HG03064 (cell line): Measurements from ENCODE around the gene HELT.
"Not testable (repeated sequence)": the region's sequence is repeated elsewhere in the genome, so short reads cannot be mapped to it uniquely, and the experiment has no call there.

Experiments used
- ATAC-seq: cut with Tn5 transposase; IDR thresholded peaks from one replicate; pipeline ENCODE4 v1.9.1; 2021; ENCODE audit warnings: low read depth; ENCODE audit not compliant: unreplicated experiment

Gene HELT, protein sequence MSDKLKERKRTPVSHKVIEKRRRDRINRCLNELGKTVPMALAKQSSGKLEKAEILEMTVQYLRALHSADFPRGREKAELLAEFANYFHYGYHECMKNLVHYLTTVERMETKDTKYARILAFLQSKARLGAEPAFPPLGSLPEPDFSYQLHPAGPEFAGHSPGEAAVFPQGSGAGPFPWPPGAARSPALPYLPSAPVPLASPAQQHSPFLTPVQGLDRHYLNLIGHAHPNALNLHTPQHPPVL

DNA sequence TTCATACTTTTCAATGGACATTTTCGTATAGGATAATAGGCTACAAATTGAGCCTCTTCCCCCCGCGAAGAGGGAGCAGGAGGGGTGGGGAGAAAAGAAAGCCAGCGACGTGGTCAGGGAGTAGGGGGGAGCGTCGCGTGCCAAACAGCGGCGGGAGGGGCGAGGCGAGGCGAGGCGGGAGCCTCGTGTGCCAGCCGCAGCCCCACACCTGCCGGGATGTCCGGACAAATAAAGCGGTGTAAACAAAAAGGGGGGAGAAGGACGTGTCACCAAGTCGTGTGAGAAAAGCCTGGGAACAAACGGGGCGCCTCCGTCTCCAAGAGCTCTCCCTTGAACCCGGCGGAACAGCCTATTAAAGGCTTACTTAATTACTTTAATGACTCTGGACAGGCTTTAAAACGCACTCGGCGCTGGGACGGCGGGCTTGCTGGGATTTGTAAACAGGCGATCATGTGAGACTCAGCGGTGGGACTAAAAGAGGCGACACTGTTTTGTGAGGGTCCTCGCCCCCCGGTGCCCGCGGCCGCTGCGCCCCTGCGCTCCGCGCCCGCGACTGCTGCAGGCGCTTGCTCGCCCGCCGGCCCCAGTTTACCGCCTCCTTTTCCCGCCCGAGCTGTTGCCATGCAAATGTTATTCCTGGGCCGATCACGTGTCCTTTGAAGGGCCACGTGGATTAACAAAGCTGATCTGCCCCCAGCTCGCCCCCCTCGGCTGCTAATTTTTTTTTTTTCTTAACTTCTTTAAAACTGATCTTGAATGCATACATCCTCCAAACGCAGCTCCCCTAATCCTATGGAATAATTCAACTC is at the start of gene HELT:
Gene HELT (plus strand): TSS at position 527 of the 809 bp plus-strand sequence. CDS start 439 bp downstream, outside the sequence.
- ATAC-seq: no peak

DNA sequence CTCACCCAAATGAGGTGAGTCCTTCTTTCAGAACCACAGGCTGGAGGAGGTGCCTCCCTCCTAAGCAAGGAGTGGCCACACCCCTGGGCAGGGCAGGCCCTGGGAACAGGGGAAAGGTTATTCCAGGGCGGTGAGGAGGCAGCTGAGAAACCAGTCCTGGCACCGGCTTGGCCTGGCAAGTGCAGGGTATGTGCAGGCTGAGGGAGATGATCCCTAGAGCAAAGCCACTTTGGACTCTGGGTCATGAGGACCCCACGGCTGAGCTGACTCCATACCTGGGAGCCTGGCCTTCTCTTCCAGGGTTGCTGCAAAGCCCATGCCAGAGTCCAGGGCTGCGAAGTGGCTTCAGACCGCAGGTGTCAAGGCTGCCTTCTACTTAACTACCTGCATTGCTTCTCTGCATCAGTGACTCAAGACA is 49.5 kb upstream of the HELT start:
- no peak for ATAC-seq

DNA sequence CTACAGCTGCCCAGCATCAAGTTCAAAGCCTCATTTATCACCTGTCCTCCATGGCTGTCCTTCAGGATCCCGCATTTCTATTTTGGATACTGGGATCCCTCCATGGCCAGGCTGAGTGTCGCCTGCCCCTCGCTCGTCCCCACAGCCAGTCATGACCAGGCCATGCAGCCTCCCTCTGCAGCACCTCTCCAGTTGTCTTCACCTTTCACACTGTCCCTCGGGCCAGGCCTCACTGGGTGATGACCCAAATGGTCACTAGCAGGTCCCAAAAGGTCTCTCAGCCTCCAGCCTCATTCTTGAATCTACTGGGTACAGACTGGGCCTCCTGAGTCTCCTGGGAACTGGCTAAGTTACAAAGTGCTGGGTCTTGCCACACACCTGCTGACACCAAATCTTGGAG is 48.7 kb upstream of the HELT start:
- no peak for ATAC-seq

DNA sequence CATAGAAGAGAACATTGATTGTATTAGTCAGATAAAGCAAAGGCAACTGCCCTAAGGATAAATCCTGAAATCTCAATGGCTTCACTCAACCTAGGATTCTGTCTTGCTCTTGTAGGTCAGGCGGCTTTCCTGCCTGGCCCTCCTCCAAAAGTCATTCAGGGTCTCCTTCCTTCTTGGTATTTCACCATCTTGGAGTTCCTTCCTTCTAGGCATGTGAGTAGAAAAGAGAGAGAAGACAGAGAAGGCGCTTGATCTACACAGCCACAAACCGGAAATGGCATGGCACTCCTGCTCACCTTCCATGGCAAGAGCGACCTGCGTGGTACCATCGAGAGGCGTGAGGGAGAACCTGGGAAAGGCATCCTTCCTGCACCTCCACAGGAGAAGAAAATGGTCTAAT is 45.3 kb upstream of the HELT start:
- no peak for ATAC-seq

DNA sequence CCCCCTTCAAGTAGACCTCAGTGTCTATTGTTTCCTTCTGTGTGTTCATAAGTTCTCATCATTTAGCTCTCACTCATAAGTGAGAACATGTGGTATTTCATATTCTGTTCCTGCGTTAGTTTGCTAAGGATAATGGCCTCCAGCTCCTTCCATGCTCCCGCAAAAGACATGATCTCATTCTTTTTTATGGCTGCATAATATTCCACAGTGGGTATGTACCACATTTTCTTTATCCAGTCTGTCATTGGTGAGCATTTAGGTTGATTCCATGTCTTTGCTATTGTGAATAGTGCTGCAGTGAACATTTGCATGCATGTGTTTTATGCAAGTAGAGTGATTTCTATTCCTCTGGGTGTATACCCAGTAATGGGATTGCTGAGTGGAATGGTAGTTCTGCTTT is 41.9 kb upstream of the HELT start:
- not testable (repeated sequence) for ATAC-seq

DNA sequence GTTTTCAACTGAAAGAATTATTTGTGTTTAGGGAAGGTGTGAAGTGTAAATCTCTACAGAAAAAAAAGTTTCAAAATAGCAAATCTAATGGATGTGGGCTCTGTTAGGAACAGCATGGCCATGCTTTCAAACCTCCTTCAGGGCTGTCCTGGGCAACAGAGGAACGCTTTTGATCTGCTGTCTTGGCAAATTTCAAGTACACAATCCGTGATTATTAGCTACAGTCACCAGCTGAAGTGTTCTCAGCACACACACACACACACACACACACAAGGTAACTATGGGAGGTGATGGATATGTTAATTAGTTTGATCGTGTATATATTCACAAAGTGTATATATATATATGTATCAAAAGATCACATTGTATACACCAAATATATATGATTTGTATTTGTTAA is 40.5 kb upstream of the HELT start:
- no peak for ATAC-seq

DNA sequence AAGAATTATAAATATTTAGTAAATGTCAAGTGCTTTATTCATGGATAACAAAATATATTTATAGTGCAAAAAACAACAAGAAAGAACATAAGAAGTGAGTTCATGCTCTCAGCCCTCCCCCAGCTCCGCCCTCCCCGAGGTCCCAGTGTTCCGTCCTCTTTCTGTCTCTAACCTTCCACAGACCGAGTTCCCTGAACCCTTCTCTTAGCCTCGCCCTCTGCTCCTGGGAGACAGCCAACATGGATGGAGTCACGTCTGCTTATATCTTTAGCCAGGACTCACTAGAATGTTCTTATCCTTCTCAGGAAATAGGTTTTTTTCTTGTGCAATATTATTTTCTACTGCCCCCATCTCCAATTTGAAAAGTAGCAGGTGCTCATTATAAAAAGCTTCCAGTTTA is 40.1 kb upstream of the HELT start:
- no peak for ATAC-seq

DNA sequence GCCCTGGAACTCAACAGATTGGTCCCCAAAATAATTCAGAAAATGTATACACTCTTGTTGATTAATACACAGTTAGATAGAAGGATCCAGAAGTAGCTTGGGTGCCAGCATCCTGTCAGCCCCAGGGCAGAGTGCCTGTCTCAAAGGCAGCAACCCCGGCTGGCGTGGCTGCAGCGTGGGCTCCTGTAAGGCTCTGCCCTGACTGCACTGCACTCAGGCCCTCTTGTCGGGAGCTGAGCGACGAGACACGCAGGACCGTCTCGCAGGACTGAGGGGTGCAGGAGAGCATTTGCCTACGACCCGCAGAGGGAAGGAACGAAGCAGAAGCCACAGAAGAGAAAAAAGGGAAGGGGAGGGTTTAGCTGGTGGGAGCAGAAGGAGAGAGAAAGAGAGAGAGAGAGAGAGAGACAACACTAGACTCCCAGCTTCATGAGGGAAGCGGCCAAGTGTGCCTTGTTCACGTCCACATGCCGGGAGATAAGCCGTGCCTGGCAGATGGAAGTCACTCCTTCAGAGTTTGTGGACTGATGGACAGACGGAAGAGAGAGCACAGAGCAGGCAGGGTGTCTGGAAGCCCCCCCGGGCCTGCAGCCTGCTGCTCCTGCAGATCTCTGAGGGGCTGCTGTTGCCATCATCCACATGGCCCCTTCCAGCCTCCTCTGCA is 38.7 kb upstream of the HELT start:
- no peak for ATAC-seq

DNA sequence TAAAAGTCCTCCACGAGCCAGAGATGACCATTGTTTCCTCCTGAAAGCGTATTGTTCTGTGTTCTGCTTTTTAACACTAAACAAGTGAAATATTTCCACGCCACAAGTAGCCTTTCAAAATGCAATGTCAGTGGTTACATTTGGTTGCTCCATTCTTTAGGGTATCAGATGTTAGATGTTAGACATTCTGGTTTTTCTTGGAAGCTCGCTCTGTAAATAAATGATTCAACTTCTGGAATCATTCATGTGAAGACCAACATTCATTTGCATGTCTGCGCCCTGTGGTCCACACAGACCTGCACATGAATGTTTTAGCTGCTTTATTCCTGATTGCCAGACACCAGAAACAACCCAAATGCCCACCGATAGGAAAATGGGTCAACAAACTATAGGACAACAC is 38.0 kb upstream of the HELT start:
- no peak for ATAC-seq

DNA sequence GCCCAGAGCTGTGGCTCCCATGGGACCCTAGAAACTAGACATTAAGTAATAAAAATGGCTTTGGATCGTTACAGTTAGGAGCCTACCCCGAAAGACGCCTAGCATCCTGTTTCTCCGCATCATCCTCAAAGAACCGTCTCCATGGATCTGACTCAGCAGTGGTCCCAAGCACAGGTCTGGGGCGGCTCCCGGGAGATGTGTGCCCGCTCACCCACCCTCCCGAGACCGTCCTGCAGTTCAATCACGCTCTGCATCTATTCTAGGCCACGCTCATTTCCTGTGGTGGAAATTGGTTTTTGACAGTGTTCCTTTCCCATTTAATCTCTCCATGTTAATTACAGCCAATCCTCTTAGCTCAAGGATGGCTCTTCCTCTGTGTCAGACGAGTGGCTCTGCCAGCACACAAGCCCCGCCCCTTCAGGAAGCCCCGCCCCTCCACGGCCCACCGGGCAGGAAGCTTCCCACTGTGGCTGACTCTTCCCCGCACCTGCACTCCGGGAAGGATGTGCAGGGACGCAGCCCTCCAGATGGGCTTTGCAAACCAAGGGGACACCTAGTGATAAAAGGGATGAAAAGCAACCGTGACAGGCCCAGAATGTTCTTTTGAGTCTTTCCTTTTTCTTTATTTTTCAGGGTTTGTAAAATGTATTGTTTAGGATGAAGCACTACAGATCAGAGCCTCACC is 34.5 kb upstream of the HELT start:
- ATAC-seq: peak; percentile 75

DNA sequence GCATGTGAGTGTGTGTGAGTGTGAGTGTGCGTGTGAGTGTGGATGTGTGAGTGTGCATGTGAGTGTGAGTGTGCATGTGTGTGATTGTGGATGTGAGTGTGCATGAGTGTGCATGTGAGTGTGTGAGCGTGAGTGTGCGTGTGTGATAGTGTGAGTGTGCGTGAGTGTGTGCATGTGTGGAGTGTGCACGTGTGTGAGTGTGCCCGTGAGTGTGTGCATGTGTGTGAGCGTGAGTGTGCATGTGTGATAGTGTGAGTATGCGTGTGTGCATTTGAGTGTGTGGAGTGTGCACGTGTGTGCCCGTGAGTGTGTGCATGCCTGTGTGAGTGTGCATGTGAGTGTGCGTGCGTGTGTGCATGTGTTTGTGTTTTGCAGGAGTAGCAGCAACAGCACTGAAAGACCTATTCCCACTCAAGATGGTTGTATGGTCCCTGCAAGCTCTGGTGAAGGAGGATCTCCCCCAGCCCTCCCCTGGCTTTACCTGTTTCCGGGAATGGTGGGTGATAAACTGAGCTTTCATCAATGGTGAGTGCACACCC is 30.7 kb upstream of the HELT start:
- no peak for ATAC-seq

DNA sequence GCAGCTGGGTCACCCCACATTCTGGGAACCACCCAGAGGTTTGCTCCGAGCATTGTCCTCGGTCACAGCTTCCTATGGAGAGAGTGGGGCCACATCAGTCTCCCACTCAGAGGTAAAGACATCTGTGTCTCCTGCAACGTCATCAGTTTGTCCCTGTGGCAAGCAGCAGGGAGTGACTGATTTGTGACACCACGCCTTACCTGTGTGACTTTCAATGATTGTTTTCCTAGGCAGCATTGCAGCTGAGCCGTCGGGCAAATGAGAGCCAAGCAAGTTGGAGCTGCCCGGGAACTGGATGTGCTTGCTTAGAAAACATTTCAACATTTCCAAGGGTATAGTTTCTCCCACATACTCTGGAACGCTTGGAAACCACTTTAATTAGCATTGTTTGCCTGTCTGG is 29.7 kb upstream of the HELT start:
- no peak for ATAC-seq

DNA sequence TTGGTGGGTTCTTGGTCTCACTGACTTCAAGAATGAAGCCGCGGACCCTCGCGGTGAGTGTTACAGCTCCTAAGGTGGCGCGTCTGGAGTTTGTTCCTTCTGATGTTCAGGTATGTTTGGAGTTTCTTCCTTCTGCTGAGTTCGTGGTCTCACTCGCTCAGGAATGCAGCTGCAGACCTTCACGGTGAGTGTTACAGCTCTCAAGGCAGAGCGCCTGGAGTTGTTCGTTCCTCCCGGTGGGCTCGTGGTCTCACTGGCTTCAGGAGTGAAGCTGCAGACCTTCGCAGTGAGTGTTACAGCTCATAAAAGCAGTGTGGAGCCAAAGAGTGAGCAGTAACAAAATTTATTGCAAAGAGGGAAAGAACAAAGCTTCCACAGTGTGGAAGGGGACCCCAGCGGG is 29.0 kb upstream of the HELT start:
- ATAC-seq: not testable (repeated sequence)

DNA sequence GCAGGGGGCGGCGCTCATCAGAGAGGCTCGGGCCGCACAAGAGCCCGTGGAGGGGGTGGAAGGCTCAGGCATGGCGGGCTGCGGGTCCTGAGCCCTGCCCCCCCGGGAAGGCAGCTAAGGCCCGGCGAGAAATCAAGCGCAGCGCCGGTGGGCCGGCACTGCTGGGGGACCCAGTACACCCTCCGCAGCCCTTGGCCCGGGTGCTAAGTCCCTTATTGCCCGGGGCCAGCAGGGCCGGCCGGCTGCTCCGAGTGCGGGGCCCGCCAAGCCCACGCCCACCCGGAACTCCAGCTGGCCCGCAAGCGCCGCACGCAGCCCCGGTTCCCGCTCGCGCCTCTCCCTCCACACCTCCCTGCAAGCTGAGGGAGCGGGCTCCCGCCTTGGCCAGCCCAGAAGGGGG is 28.2 kb upstream of the HELT start:
- not testable (repeated sequence) for ATAC-seq

DNA sequence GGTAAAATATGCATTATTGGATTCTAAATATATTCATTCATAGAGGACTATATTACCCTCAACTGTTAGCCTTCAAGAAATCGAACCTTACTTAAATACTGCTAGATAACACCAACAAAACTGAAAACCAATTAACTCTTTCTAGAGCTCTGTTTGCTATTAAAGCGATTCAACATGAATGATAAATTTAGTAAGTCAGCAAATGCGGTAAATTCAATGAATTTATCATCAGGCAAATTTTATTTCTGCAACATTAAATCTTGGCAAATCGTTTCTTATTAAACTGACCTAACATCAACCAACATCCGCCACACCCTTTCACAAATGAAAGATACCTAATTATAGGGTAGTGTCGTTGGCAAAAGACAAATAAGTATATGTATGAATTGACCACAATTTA is 26.4 kb upstream of the HELT start:
- no peak for ATAC-seq

DNA sequence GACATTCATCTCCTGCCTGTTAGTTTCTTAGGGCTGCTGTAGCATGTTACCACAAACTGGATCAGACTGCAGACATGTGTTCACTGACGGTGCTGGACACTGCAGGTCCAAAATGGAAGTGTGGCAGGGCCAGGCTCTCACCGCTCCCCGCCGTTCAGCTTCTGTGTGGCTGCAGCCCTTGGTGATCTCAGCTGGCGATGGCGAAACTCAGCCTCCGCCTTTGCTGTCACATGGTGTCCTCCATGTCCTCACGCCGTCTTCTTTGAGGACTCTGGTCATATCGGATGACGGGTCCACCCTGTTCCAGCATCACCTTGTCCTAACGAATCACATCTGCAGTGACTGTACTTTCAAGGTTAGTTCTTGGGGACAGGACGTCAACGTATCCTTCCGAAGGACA is 25.9 kb upstream of the HELT start:
- ATAC-seq: no peak

DNA sequence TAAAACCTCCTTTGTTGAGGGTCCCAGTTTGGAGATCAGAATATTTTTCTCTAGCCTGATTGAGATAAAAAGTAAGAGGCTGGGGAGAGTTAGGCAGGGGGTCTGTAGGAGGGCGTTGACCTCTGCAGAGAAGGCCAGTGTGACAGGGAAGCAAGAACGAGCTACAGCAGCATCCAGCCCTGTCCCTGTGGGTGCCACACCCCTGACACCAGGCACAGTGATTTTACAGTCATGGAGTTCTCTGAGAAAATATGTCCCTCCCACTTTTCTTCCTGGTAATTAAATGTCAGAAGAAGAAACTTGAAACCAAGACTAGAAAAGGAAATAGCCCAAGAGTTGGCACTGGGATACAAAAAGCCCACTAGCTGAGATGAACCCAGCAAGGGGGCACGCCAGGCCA is 25.0 kb upstream of the HELT start:
- no peak for ATAC-seq

DNA sequence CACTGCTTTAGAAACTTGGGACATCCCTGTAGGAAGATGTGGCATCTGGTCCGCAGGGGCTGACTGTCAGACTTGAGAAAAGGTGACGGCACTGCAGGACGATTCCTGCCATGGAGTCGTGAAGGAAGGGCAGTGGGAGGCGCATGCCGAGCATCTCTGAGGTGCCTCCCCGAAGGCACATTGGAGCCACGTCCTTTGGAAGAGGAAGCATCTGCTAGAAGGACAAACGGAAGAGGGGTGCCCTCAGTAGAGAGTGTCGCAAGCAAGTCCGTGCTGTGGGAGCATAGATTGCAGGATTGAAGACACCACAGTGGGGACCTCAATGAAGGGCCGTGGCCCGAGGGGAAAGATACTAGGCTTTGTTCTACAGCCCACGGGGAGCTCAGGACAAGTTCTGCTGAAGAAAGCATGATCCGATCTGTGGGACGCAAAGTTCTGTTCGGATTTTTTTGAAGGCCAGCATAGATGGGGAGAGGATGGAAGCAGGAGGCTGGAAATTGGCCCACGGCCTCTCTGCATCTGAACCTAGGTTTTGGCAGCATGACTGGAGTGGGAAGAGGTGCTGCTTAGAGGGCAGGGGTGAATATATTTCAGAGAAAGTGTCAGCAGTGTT is 24.2 kb upstream of the HELT start:
- no peak for ATAC-seq

DNA sequence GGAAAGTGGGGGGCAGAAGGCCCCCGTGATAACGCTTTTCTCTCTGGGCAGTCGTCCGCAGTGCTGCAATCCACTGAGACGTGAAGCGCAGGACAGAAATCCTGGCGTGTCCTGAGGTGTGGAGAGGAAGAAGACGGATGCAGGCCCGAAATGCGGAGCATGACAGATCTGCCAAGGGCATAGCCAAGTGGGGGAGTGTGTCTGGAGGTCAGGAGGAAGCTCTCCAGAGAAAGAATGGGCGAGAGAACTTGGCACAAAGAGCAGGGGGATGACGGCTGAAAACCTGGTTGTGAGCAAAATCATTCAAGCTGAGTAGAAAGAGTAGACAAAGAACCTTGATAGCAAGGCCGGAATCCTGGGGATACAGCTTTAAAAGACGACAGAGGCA is 23.7 kb upstream of the HELT start:
- no peak for ATAC-seq

DNA sequence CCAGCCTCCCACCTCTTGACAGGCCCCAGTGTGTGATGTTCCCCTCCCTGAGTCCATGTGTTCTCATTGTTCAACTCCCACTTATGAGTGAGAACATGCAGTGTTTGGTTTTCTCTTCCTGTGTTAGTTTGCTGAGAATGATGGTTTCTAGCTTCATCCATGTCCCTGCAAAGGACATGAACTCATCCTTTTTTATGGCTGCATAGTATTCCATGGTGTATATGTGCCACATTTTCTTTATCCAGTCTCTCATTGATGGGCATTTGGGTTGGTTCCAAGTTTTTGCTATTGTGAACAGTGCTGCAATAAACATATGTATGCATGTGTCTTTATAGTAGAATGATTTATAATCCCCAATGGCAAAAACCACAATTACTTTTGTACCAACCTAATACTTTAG is 20.6 kb upstream of the HELT start:
- not testable (repeated sequence) for ATAC-seq
